Lower leg skin (tissue), 3 donors: Measurements from ENCODE around the gene COG1.

Source experiments
- POLR2A ChIP-seq, 2 donors: fragments of 450-650 bp; IDR thresholded peaks; one replicate each; pipeline ENCODE4 v1.6.1; 2016 to 2017; ENCODE audit warnings: antibody characterized with exemption in 2 of 2, mild to moderate bottlenecking in 1 of 2, moderate library complexity in 1 of 2
- TF ChIP-seq, protein P1 (sequence below), 3 donors: fragments of 450-650 bp; IDR thresholded peaks; one replicate each; pipeline ENCODE4 v1.5.1; 2016; ENCODE audit warnings: antibody characterized with exemption in 3 of 3, mild to moderate bottlenecking in 3 of 3, moderate library complexity in 2 of 3

DNA sequence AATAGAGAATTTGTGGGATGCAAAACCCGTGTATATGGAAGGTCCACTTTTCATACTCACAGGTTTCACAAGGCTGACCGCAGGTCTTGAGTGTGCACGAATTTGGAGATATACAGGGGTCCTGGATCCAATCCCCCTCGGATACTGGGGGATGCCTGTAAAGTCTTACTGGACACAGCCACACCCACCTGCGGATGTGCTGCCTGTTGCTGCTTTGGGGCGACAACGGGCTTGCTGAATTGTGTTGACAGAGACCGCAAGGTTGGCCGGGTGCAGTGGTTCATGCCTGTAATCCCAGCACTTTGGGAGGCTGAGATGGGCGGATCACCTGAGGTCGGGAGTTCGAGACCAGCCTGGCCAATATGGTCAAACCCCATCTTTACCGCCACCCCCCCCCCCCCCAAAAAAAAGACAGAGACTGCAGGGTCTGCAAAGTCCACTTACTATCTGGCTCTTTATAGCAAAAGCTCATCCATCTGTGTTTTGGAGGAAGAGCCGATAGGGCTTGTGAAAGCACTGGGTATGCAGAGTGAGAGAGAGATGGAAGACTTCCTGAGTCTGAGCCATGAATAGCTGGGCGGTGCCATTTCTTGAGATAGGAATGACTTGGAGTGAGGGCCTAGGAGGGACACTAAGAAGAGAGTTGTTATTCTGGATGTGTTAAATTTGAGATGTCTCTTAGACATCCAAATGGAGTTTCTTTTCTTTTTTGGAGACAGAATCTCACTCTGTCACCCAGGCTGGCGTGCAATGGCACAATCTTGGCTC is 6.4 kb upstream of the COG1 start:
- TF ChIP-seq, protein P1, sequence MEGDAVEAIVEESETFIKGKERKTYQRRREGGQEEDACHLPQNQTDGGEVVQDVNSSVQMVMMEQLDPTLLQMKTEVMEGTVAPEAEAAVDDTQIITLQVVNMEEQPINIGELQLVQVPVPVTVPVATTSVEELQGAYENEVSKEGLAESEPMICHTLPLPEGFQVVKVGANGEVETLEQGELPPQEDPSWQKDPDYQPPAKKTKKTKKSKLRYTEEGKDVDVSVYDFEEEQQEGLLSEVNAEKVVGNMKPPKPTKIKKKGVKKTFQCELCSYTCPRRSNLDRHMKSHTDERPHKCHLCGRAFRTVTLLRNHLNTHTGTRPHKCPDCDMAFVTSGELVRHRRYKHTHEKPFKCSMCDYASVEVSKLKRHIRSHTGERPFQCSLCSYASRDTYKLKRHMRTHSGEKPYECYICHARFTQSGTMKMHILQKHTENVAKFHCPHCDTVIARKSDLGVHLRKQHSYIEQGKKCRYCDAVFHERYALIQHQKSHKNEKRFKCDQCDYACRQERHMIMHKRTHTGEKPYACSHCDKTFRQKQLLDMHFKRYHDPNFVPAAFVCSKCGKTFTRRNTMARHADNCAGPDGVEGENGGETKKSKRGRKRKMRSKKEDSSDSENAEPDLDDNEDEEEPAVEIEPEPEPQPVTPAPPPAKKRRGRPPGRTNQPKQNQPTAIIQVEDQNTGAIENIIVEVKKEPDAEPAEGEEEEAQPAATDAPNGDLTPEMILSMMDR (IDR thresholded peaks at IDR 0.05), result no peak
- no peak for TF ChIP-seq POLR2A (IDR thresholded peaks at IDR 0.05)
